ENCODE data around the gene TIAL1. TPM values are rescaled to one million over a fixed set of nuclear protein-coding genes. Genes with fewer than 3 reads are reported as not detected.

The TIAL1 gene
- total RNA-seq, 1 donor from 2014 or later, result 176 TPM

GRCh38 chr10:119543814-119544642, 52.7 kb downstream of the TIAL1 start:
- H3K9me3 Mint-ChIP-seq, result no peaks in the 10 kb centered on the region
- peaks cover 12% of the 10 kb centered on the region for H3K4me1 Mint-ChIP-seq
- peaks cover 66% of the 10 kb centered on the region for H3K27me3 Mint-ChIP-seq (ENCODE audit: low read depth)
- no peaks in the 10 kb centered on the region for H3K36me3 Mint-ChIP-seq (ENCODE audit: low read depth)
- H3K27ac Mint-ChIP-seq (ENCODE audit: unreplicated experiment), result no peak overlapping the region
- H3K4me3 Mint-ChIP-seq, result peak overlapping the region; percentile 87
- no peak for DNase-seq (ENCODE audit: low read depth, low spot score)
- TF ChIP-seq CTCF (conservative IDR thresholded peaks at IDR 0.05), result no peak

GRCh38 chr10:119542988-119543813, 53.6 kb downstream of the TIAL1 start:
- Mint-ChIP-seq H3K27me3 (ENCODE audit: low read depth) (peaks cover 64% of the 10 kb centered on the region), H3K27ac (ENCODE audit: unreplicated experiment) (no peak overlapping the region), H3K4me1 (peaks cover 16% of the 10 kb centered on the region), H3K4me3 (peak overlapping the region; percentile 87), H3K9me3 (no peaks in the 10 kb centered on the region), H3K36me3 (ENCODE audit: low read depth) (no peaks in the 10 kb centered on the region)
- DNase-seq (ENCODE audit: low read depth, low spot score), result peak; percentile 51
- peak; percentile 62 for TF ChIP-seq CTCF (conservative IDR thresholded peaks at IDR 0.05)

GRCh38 chr10:119542357-119542987, 54.3 kb downstream of the TIAL1 start, which contains the start of gene RGS10:
Gene RGS10 (minus strand): TSS chr10:119542719. CDS start chr10:119542638, 81 bp downstream.
- peak; percentile 28 for DNase-seq (ENCODE audit: low read depth, low spot score)
- Mint-ChIP-seq H3K36me3 (ENCODE audit: low read depth) (no peaks in the 10 kb centered on the region), H3K4me3 (peak within 1 kb of the TSS; percentile 87), H3K9me3 (no peaks in the 10 kb centered on the region), H3K4me1 (peaks cover 22% of the 10 kb centered on the region), H3K27ac (ENCODE audit: unreplicated experiment) (no peak within 1 kb of the TSS), H3K27me3 (ENCODE audit: low read depth) (peaks cover 64% of the 10 kb centered on the region)
- no peak for TF ChIP-seq CTCF (conservative IDR thresholded peaks at IDR 0.05)

- Mint-ChIP-seq H3K4me3 (peak overlapping the region; percentile 74), H3K9me3 (no peaks in the 10 kb centered on the region), H3K4me1 (peaks cover 27% of the 10 kb centered on the region), H3K36me3 (ENCODE audit: low read depth) (no peaks in the 10 kb centered on the region), H3K27ac (ENCODE audit: unreplicated experiment) (no peak overlapping the region), H3K27me3 (ENCODE audit: low read depth) (peaks cover 63% of the 10 kb centered on the region)
- no peak for TF ChIP-seq CTCF (conservative IDR thresholded peaks at IDR 0.05)
- no peak for DNase-seq (ENCODE audit: low read depth, low spot score)
Measured at GRCh38 chr10:119541459-119542356, 55.1 kb downstream of the TIAL1 start.

Data from neural crest cell (in vitro differentiated cells).